Omental fat pad (tissue), 4 donors: ENCODE results near the gene NCDN. TPM values are rescaled to one million over a fixed set of nuclear protein-coding genes. Genes with fewer than 3 reads are reported as not detected.

ENCODE experiments used
- ATAC-seq: fragments of 150-250 bp; one replicate; pipeline ENCODE4 v1.9.1; 2016; ENCODE audit warnings: mild to moderate bottlenecking, moderate library complexity; ENCODE audit not compliant: low FRiP score
- DNase-seq: peaks from one replicate; pipeline ENCODE4 v3.0.0-alpha.2; 2019; ENCODE audit warnings: low spot score
- total RNA-seq, 4 donors: library from RNA; depleted of rRNA; stranded (reverse); fragments of >200 nt; gene quantifications; one replicate each; pipeline ENCODE4 v1.1.0, GENCODE V29; 2016
- TF ChIP-seq, protein P1 (sequence below), 3 donors: fragments of 450-650 bp; IDR thresholded peaks; one replicate each; pipeline ENCODE4 v1.5.1; 2016 to 2017; ENCODE audit warnings: antibody characterized with exemption in 3 of 3, mild to moderate bottlenecking in 3 of 3, moderate library complexity in 2 of 3

The NCDN gene
- total RNA-seq, 4 donors from 2014 or later, result 12.2 to 20.9 (median 15.1) TPM

DNA sequence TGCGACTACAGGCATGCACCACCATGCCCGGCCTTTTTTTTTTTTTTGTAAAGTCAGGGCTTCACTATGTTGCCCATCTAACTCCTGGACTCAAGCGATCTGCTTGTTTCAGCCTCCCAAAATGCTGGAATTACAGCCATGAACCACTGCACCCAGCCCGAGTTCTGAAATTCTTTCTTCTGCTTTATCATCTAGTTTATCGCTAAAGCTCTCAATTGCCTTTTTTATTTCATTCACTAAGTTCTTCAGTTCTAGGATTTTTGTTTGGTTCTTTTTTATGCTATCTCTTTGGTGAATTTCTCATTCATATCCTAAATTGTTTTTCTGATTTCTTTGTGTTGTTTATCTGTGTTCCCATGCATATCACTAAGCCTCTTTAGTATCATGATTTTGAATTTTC lies 27.4 kb upstream of the NCDN start:
- TF ChIP-seq, protein P1, sequence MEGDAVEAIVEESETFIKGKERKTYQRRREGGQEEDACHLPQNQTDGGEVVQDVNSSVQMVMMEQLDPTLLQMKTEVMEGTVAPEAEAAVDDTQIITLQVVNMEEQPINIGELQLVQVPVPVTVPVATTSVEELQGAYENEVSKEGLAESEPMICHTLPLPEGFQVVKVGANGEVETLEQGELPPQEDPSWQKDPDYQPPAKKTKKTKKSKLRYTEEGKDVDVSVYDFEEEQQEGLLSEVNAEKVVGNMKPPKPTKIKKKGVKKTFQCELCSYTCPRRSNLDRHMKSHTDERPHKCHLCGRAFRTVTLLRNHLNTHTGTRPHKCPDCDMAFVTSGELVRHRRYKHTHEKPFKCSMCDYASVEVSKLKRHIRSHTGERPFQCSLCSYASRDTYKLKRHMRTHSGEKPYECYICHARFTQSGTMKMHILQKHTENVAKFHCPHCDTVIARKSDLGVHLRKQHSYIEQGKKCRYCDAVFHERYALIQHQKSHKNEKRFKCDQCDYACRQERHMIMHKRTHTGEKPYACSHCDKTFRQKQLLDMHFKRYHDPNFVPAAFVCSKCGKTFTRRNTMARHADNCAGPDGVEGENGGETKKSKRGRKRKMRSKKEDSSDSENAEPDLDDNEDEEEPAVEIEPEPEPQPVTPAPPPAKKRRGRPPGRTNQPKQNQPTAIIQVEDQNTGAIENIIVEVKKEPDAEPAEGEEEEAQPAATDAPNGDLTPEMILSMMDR (IDR thresholded peaks at IDR 0.05), result no peak
- ATAC-seq, result no peak
- DNase-seq, result no peak

DNA sequence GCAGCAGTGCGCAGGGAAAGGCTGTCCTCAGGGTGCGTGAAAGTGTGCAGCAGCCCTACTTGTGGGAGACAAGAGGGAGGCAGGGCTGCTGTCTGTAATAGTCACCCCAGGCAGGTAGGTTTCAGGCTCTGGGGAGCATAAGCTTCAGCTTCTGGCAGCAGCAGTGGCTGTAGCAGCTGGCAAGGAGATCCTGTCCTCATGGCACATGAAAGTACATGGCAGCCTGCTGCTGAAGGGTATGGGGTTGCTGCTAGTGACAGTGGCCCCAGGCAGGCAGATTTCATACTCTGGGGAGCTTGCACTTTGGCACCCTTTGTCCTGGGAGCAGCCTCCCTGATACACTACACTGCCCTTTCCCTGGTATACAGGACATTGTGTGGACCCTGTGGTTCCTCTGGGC lies 26.7 kb upstream of the NCDN start:
- no peak for DNase-seq

DNA sequence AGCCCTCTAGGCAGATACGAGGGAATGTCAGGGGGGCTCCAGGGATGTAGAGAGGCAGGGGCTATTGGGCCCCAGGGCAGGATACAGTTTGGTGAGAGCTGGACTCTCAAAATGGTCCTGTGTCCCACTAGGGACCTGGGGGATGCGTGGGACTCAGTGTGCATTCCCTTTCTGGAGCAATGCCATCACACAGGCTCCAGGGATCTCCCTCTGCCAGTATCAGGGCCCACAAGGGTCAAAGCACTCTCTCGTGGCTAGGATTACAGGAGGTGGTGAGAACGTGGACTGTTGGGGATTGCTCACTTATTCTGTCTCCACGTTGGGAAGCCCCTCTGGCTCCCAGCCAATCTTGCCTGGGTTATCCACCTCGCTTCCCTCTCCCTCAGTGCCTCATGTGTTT lies 26.2 kb upstream of the NCDN start:
- no peak for ATAC-seq
- DNase-seq, result no peak
- TF ChIP-seq, protein P1 (IDR thresholded peaks at IDR 0.05), result no peak

More for the DNA sequence above, 26.7 kb upstream of the NCDN start:
- no peak for ATAC-seq
- TF ChIP-seq, protein P1 (IDR thresholded peaks at IDR 0.05), result no peak

DNA sequence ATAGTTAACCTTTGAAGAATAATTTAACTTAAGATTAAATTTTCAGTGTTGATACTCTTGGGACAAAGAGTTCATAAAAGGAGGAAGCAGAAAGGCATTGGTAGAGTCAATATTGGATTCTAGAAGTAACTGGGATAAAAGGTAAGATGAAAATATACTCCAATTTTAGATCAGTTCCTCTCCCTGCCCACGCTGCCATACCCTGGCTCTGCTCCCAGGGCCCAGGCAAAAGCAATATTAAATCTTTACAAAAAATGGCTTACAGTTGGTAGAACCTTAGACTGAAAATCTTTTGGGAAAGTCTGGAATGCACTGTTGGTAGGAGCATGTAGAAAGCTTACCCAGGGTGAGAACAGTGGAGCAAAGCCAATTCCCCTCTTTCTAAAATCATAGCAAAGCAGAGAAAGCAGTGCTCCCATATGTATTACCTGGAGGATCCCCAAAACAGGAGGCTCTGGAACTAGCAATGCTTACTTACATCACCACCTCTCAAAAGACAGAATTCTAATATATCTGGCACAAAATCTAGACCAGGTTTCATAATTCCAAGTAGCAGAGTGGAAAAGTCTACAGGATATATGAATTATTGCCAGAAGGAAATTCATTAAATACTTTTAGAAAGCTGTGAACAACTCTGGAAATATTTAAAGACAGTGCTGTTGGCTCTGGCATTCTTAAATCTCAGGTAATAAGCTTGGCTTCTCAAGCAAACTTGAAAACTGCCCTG lies 24.9 kb upstream of the NCDN start:
- TF ChIP-seq, protein P1 (IDR thresholded peaks at IDR 0.05), result no peak
- DNase-seq, result no peak
- peak; percentile 66 for ATAC-seq

DNA sequence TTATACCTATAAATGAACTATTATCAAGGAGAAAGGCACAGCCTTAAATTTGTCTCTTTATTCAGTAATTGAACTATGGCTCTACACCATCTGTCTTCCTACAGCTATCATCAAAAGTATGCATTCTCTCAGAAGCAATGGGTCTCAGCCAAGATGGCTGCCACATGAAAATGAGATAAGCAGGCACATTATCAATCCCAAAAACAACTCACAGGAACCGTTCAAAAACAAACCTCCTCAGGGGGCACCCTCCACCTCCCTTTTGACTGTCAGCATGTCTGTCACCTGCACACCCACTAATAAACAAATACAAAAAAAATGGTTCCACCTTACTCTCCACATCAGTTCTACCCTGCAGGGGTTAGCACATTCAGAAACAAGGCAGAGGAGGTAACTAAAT lies 24.0 kb upstream of the NCDN start:
- TF ChIP-seq, protein P1 (IDR thresholded peaks at IDR 0.05), result no peak
- ATAC-seq, result no peak
- no peak for DNase-seq

DNA sequence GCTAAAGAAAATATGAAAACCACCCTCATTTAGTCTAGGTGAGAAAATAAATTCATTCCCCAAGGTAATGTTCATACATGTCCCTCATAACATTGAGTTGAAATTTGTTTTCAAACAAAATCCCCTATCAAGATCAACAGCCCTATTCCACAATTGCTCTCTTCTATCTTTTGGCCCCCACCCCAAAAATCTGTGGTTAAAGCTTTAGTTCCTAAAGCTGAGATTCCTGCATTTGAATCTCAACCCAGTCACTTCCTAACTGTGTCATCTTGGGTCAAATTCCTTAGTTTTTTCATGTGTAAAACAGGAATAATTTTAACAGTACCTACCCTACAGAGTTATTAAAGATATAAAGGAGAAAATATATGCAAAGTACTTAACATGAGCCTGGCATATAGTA lies 22.4 kb upstream of the NCDN start:
- no peak for ATAC-seq
- no peak for DNase-seq
- TF ChIP-seq, protein P1 (IDR thresholded peaks at IDR 0.05), result no peak

DNA sequence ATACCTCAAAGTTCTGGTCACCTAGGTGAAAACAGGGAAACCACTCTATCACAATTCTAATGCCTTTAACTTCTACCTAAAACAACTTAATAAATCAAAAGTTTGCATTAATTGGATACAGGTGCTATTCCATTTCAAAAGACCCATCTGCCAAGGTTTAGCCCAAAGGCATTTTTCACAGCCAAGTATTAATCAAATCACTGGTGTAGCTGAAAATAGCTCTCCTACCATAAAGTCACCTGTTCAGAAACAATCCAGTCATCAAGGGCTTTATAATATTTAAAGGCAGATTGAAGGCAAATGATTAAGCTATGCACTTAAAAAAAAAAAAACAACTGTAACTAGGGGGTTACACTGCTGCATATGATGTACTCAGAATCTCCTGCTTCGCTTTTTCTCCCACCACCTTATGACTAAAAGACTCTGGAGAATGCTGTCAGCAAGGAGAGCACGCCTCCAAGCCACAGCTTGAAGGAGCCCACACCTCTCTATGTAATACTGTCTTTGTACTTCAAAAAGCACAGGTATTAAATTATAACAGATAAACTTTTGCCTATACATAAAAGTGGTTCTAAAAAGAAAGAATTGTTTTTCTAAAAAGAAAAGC lies 20.9 kb upstream of the NCDN start:
- TF ChIP-seq, protein P1 (IDR thresholded peaks at IDR 0.05), result no peak
- DNase-seq, result no peak
- ATAC-seq, result no peak
